H9 (cell line): Measurements from ENCODE around the gene GAMT. TPM values are rescaled to one million over a fixed set of nuclear protein-coding genes. Genes with fewer than 3 reads are reported as not detected.

Experiments
- DNase-seq: peaks from one replicate; pipeline ENCODE4 v3.0.0-alpha.2; 2017
- H2AFZ ChIP-seq: one replicate; pipeline ENCODE4 v1.6.1; 2013; ENCODE audit warnings: mild to moderate bottlenecking, low read length, control low read depth, moderate library complexity
- H2AK5ac ChIP-seq: 2 replicates; pipeline ENCODE4 v1.6.1; 2013; ENCODE audit warnings: low read length, control low read depth, mixed read lengths; ENCODE audit not compliant: insufficient read length
- H2BK120ac ChIP-seq: one replicate; pipeline ENCODE4 v1.6.1; 2013; ENCODE audit warnings: low read depth, mild to moderate bottlenecking, low read length, control low read depth, inconsistent platforms; ENCODE audit not compliant: poor library complexity, severe bottlenecking
- H2BK12ac ChIP-seq: 2 replicates; pipeline ENCODE4 v1.6.1; 2013; ENCODE audit warnings: low read length, control low read depth, mixed read lengths, low read depth; ENCODE audit not compliant: insufficient read length
- H2BK15ac ChIP-seq: 2 replicates; pipeline ENCODE4 v1.6.1; 2013; ENCODE audit warnings: low read depth, low read length, control low read depth
- H2BK20ac ChIP-seq: one replicate; pipeline ENCODE4 v1.6.1; 2013; ENCODE audit warnings: low read depth, mild to moderate bottlenecking, low read length, control low read depth, inconsistent platforms; ENCODE audit not compliant: poor library complexity, severe bottlenecking
- H2BK5ac ChIP-seq: 2 replicates; pipeline ENCODE4 v1.6.1; 2013; ENCODE audit warnings: low read length, control low read depth, mixed read lengths; ENCODE audit not compliant: insufficient read length
- H3K14ac ChIP-seq: 2 replicates; pipeline ENCODE4 v1.6.1; 2013; ENCODE audit warnings: low read length, control low read depth; ENCODE audit not compliant: insufficient read depth
- H3K18ac ChIP-seq: 2 replicates; pipeline ENCODE4 v1.6.1; 2013; ENCODE audit warnings: low read depth, mild to moderate bottlenecking, mixed read lengths, low read length, control low read depth; ENCODE audit not compliant: insufficient read length
- H3K23ac ChIP-seq: 2 replicates; pipeline ENCODE4 v1.6.1; 2013; ENCODE audit warnings: low read length, control low read depth, mixed read lengths, low read depth; ENCODE audit not compliant: insufficient read length
- H3K23me2 ChIP-seq: 2 replicates; pipeline ENCODE4 v1.6.1; 2013; ENCODE audit warnings: low read depth, mild to moderate bottlenecking, mixed read lengths, low read length, control low read depth; ENCODE audit not compliant: insufficient read length, poor library complexity, severe bottlenecking
- H3K27ac ChIP-seq: 2 replicates; pipeline ENCODE4 v1.5.1; 2013; ENCODE audit warnings: low read length, control low read depth, mixed read lengths, low read depth; ENCODE audit not compliant: insufficient read length
- H3K27me3 ChIP-seq: 2 replicates; pipeline ENCODE4 v1.6.1; 2013; ENCODE audit warnings: low read length, control low read depth, inconsistent platforms; ENCODE audit not compliant: insufficient read depth
- H3K4ac ChIP-seq: 2 replicates; pipeline ENCODE4 v1.6.1; 2013; ENCODE audit warnings: low read depth, mild to moderate bottlenecking, control low read depth, inconsistent platforms, low read length, moderate library complexity
- H3K4me1 ChIP-seq: 2 replicates; pipeline ENCODE4 v1.6.1; 2013; ENCODE audit warnings: low read length, control low read depth, inconsistent platforms; ENCODE audit not compliant: insufficient read depth
- H3K4me2 ChIP-seq: 2 replicates; pipeline ENCODE4 v1.6.1; 2013; ENCODE audit warnings: low read length, control low read depth, mixed read lengths; ENCODE audit not compliant: insufficient read length, insufficient read depth
- H3K56ac ChIP-seq: 2 replicates; pipeline ENCODE4 v1.6.1; 2013; ENCODE audit warnings: low read depth, mild to moderate bottlenecking, mixed read lengths, low read length, control low read depth; ENCODE audit not compliant: insufficient read length
- H3K79me1 ChIP-seq: 2 replicates; pipeline ENCODE4 v1.6.1; 2013; ENCODE audit warnings: low read depth, mild to moderate bottlenecking, moderate library complexity, low read length, control low read depth, inconsistent platforms; ENCODE audit not compliant: insufficient read depth, poor library complexity, severe bottlenecking
- H3K79me2 ChIP-seq: 2 replicates; pipeline ENCODE4 v1.6.1; 2013; ENCODE audit warnings: low read length, control low read depth, inconsistent platforms; ENCODE audit not compliant: insufficient read depth
- H3K9ac ChIP-seq: 2 replicates; pipeline ENCODE4 v1.6.1; 2013; ENCODE audit warnings: low read length, control low read depth, mixed read lengths; ENCODE audit not compliant: insufficient read length; ENCODE audit errors: extremely low read depth
- H3K9me3 ChIP-seq: one replicate; pipeline ENCODE4 v1.6.1; 2013; ENCODE audit warnings: low read depth, low read length, inconsistent platforms; ENCODE audit not compliant: control insufficient read depth
- H3T11ph ChIP-seq: one replicate; pipeline ENCODE4 v1.6.1; 2013; ENCODE audit warnings: mild to moderate bottlenecking, low read length, control low read depth, inconsistent platforms
- H4K20me1 ChIP-seq: one replicate; pipeline ENCODE4 v1.6.1; 2013; ENCODE audit not compliant: control insufficient read depth, insufficient read length, insufficient read depth
- H4K5ac ChIP-seq: 2 replicates; pipeline ENCODE4 v1.6.1; 2013; ENCODE audit warnings: low read depth, mild to moderate bottlenecking, mixed read lengths, low read length, control low read depth; ENCODE audit not compliant: insufficient read length
- H4K8ac ChIP-seq: replicated peaks from 2 replicates; pipeline ENCODE4 v1.6.1; 2013; ENCODE audit warnings: low read length, control low read depth, mixed read lengths, low read depth; ENCODE audit not compliant: insufficient read length
- H4K91ac ChIP-seq: 2 replicates; pipeline ENCODE4 v1.6.1; 2013; ENCODE audit warnings: low read depth, mild to moderate bottlenecking, moderate library complexity, mixed read lengths, low read length, control low read depth; ENCODE audit not compliant: insufficient read length
- H3K27ac Mint-ChIP-seq, 3 experiments: 2 replicates in 2 of 3; 3 replicates in 1 of 3; pipeline ENCODE4 v1.8.0; 2020 to 2021; ENCODE audit warnings: mixed read lengths in 3 of 3, mild to moderate bottlenecking in 1 of 3, moderate library complexity in 1 of 3
- H3K27me3 Mint-ChIP-seq: 2 replicates; pipeline ENCODE4 v1.8.0; 2021; ENCODE audit warnings: low read depth, mild to moderate bottlenecking, moderate library complexity, mixed read lengths
- H3K36me3 Mint-ChIP-seq, 3 experiments: 2 replicates in 2 of 3; 3 replicates in 1 of 3; pipeline ENCODE4 v1.8.0; 2020 to 2021; ENCODE audit warnings: low read depth in 3 of 3, mixed read lengths in 3 of 3; ENCODE audit not compliant: insufficient read depth in 1 of 3
- H3K4me1 Mint-ChIP-seq, 2 experiments: 2 replicates each; pipeline ENCODE4 v1.8.0; 2020; ENCODE audit warnings: mixed read lengths in 2 of 2
- H3K4me3 Mint-ChIP-seq, 2 experiments: 2 replicates in 1 of 2; 3 replicates in 1 of 2; pipeline ENCODE4 v1.8.0; 2020 to 2021; ENCODE audit warnings: mild to moderate bottlenecking in 2 of 2, mixed read lengths in 2 of 2, moderate library complexity in 1 of 2
- H3K9me3 Mint-ChIP-seq, 2 experiments: 2 replicates in 1 of 2; 3 replicates in 1 of 2; pipeline ENCODE4 v1.8.0; 2020; ENCODE audit warnings: mild to moderate bottlenecking in 2 of 2, mixed read lengths in 2 of 2, moderate library complexity in 1 of 2
- CTCF ChIP-seq: fragments of 200-600 bp; sonication (generic); conservative IDR thresholded peaks from 3 replicates; pipeline ENCODE4 v1.8.0; 2021; ENCODE audit warnings: antibody characterized with exemption, mild to moderate bottlenecking
- WGBS: extraction: QIAGEN DNeasy Blood & Tissue Kit; methylation state at CpG from one replicate; pipeline ENCODE4 v1.1.7; 2013; ENCODE audit warnings: missing lambda C conversion rate, low lambda C conversion rate, mixed read lengths; ENCODE audit not compliant: insufficient read length; ENCODE audit errors: extremely low coverage; 5-methylcytosine and 5-hydroxymethylcytosine counted together
- total RNA-seq: library from RNA; stranded (reverse); gene quantifications from 2 replicates; pipeline ENCODE4 v1.2.1, GENCODE V29; 2021

Gene GAMT
- total RNA-seq, 1 experiment from 2014 or later = 26.6 TPM

GRCh38 chr19:1424192-1424955 lies 23.0 kb upstream of the GAMT start:
- Histone ChIP-seq H3T11ph (no peak overlapping the region), H3K9ac (no peak overlapping the region), H4K20me1 (no peaks in the 10 kb centered on the region), H2BK5ac (no peak overlapping the region), H3K4me1 (no peaks in the 10 kb centered on the region), H3K4me2 (no peak overlapping the region), H3K56ac (no peak overlapping the region), H3K4ac (no peak overlapping the region), H3K23me2 (peaks cover 6% of the 10 kb centered on the region), H4K5ac (no peak overlapping the region), H3K23ac (no peak overlapping the region), H2AK5ac (no peak overlapping the region), H2BK15ac (no peak overlapping the region), H3K79me1 (peaks cover 3% of the 10 kb centered on the region), H3K27ac (no peak overlapping the region), H3K9me3 (no peaks in the 10 kb centered on the region), H2AFZ (no peak overlapping the region), H2BK20ac (no peak overlapping the region), H3K27me3 (no peaks in the 10 kb centered on the region), H3K79me2 (no peaks in the 10 kb centered on the region; the same call in 1 of the 2 replicates), H2BK12ac (no peak overlapping the region), H2BK120ac (no peak overlapping the region), H4K8ac (no peak overlapping the region), H4K91ac (no peak overlapping the region), H3K14ac (no peak overlapping the region; the same call in 1 of the 2 replicates), H3K18ac (no peak overlapping the region)
- no CpG with 5 or more reads among the region's 42 CpGs for WGBS
- DNase-seq = no peak
- Mint-ChIP-seq H3K9me3 (no peaks in the 10 kb centered on the region), H3K27ac (peak overlapping the region in 2 of 3 experiments; percentile 73 to 82; a peak in 2 of 7 replicates), H3K27me3 (no peaks in the 10 kb centered on the region), H3K36me3 (peaks cover 21 to 75% (median 69%) of the 10 kb centered on the region in 3 experiments), H3K4me1 (peaks cover 0 to 20% of the 10 kb centered on the region in 2 experiments; a peak in 2 of 4 replicates), H3K4me3 (no peak overlapping the region)
- TF ChIP-seq CTCF = no peak
